Left lung (tissue), 10 donors: ENCODE results near the gene GRK6. TPM values are rescaled to one million over a fixed set of nuclear protein-coding genes. Genes with fewer than 3 reads are reported as not detected.

Source experiments
- ATAC-seq: fragments of 200-7000 bp; cut with Tn5 transposase; one replicate; pipeline ENCODE4 v1.9.1; 2020; ENCODE audit warnings: moderate library complexity
- DNase-seq, 4 donors: peaks; one replicate each; pipeline ENCODE4 v3.0.0-alpha.2; 2013 to 2020
- H3K27ac ChIP-seq, 2 donors: fragments of 200-600 bp; sonication (generic) in 1 of 2; one replicate each; pipeline versions ENCODE4 v1.5.0 to v1.8.0; 2020 to 2021
- H3K27me3 ChIP-seq, 2 donors: fragments of 200-600 bp; sonication (generic) in 1 of 2; one replicate each; pipeline versions ENCODE4 v1.5.0 to v1.8.0; 2020 to 2021
- H3K36me3 ChIP-seq, 2 donors: fragments of 200-600 bp; sonication (generic) in 1 of 2; one replicate each; pipeline versions ENCODE4 v1.5.0 to v1.8.0; 2020 to 2021
- H3K4me1 ChIP-seq, 2 donors: fragments of 200-600 bp; one replicate each; pipeline ENCODE4 v1.8.0; 2021
- H3K4me3 ChIP-seq, 2 donors: fragments of 200-600 bp; sonication (generic) in 1 of 2; one replicate each; pipeline versions ENCODE4 v1.5.0 to v1.8.0; 2020 to 2021; ENCODE audit warnings: mild to moderate bottlenecking in 1 of 2
- H3K9me3 ChIP-seq, 2 donors: fragments of 200-600 bp; sonication (generic) in 1 of 2; one replicate each; pipeline versions ENCODE4 v1.5.0 to v1.8.0; 2020 to 2021
- CTCF ChIP-seq, 2 donors: fragments of 200-600 bp; sonication (generic) in 1 of 2; IDR thresholded peaks; one replicate each; pipeline versions ENCODE4 v1.5.0 to v1.8.0; 2021; ENCODE audit warnings: antibody characterized with exemption in 2 of 2
- intact Hi-C, 2 donors: fragments of 100-400 bp; cut with DNase I; formaldehyde crosslinking; loops; one replicate each; pipeline versions ENCODE4 v1.11.2 to v1.14.2; 2022
- polyA plus RNA-seq, 6 donors: library from polyadenylated mRNA; unstranded; fragments of 120-200 nt; gene quantifications; one replicate each; pipeline ENCODE4 v1.2.1, GENCODE V29; 2013; ENCODE audit not compliant: insufficient read length in 6 of 6
- total RNA-seq, 2 donors: library from RNA; stranded (reverse); fragmentation: NEBNext Ultra II Directional; extraction: Animal tissue kit (Norgen Biotek cat#: 25700); gene quantifications; one replicate each; pipeline ENCODE4 v1.2.1, GENCODE V29; 2021
- donor health status: DM: no; HTN: yes; CAD: no.
- donor health status: DM: no; HTN: no; CAD: no.

Gene GRK6
- total and polyA plus RNA-seq, 8 donors, result 15.7 to 57.1 (median 25.4) TPM

DNA sequence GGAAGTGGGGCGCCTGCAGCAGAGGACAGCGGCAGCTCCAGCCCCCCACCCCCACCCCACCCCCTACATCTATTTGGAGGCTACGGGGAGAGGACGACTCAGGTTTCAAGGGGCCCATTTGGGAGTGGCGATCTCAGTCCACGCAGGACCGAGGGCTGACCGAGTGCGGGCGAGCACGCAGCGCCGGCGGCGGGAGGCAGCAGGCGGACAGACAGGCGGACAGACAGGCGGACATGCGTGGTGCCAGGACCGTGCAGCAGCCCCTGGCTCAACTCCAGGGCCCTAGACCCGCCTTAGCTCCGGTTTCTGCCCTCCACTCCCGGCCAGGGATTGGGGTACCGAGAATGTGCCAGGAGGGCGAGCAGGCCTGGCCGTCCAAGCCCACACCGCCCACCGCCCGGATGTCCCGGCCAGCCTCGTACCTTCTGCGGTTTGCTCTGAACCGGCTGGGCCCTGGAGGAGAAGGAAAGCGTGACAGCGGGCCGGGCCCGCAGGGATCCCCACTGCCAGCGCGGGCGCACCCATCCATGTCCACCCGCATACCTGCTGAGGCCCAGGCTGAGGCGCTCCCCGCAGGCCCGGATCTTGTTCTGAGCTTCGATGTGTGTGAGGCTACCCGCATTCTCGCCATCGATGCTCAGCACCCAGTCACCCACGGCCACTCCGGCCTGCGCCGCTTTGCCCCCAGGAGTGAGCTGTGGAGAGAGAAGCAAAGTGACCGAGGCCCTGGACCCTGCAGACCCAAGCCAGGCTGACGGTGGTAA is 65.7 kb downstream of the GRK6 start:
- DNase-seq (peak in 1 of 4 donors; percentile 76), ATAC-seq (no peak)

More for the DNA sequence above, 65.7 kb downstream of the GRK6 start:
- no peak for TF ChIP-seq CTCF (IDR thresholded peaks at IDR 0.05)
- Histone ChIP-seq H3K36me3 (peaks cover 0 to 61% of the 10 kb centered on the region in 2 donors), H3K4me3 (no peak overlapping the region), H3K4me1 (peaks cover 32 to 62% of the 10 kb centered on the region in 2 donors), H3K27me3 (no peaks in the 10 kb centered on the region), H3K9me3 (no peaks in the 10 kb centered on the region), H3K27ac (no peak overlapping the region)
- intact Hi-C loops, result no loop called here

Other genes with a start within 250 kb of the GRK6 start
- 10 to 100 TPM; 30.3 to 36.2 TPM for gene RAB24, start 123.0 kb upstream of the GRK6 start, total RNA-seq
- 10 to 100 TPM; 24.2 to 39.7 (median 28.4) TPM for gene RAB24, start 123.0 kb upstream of the GRK6 start, polyA plus RNA-seq
- 100 to 1,000 TPM in 1 of 2 donors, 10 to 100 TPM in 1; 87.8 to 154 TPM for gene PRELID1, start 122.9 kb upstream of the GRK6 start, total RNA-seq
- 100 to 1,000 TPM in 1 of 6 donors, 10 to 100 TPM in 5; 72.3 to 103 (median 84.8) TPM for gene PRELID1, start 122.9 kb upstream of the GRK6 start, polyA plus RNA-seq
- 10 to 100 TPM; 10.8 to 12.4 TPM for gene MXD3, start 114.8 kb upstream of the GRK6 start, total RNA-seq
- gene MXD3, start 114.8 kb upstream of the GRK6 start, polyA plus RNA-seq, result 10 to 100 TPM; 17.0 to 36.5 (median 24.4) TPM
- 100 to 1,000 TPM; 133 to 155 TPM for gene LMAN2, start 75.0 kb upstream of the GRK6 start, total RNA-seq
- gene LMAN2, start 75.0 kb upstream of the GRK6 start, polyA plus RNA-seq, result 100 to 1,000 TPM; 101 to 118 (median 106) TPM
- 10 to 100 TPM; 14.2 to 28.2 TPM for gene RGS14, start 68.8 kb upstream of the GRK6 start, total RNA-seq
- gene RGS14, start 68.8 kb upstream of the GRK6 start, polyA plus RNA-seq, result 1 to 10 TPM; 4.0 to 8.5 (median 6.4) TPM
- not detected for gene SLC34A1, start 42.2 kb upstream of the GRK6 start, total RNA-seq
- 1 to 10 TPM in 1 of 6 donors, under 1 TPM in 4, not detected in 1; 0.18 to 1.7 (median 0.36) TPM for gene SLC34A1, start 42.2 kb upstream of the GRK6 start, polyA plus RNA-seq
- not detected for gene PFN3, start 26.0 kb upstream of the GRK6 start, total RNA-seq
- not detected for gene PFN3, start 26.0 kb upstream of the GRK6 start, polyA plus RNA-seq
- gene F12, start 17.1 kb upstream of the GRK6 start, total RNA-seq, result 1 to 10 TPM in 1 of 2 donors, under 1 TPM in 1; 0.63 to 1.1 TPM
- gene F12, start 17.1 kb upstream of the GRK6 start, polyA plus RNA-seq, result under 1 TPM in 5 of 6 donors, not detected in 1; 0.20 to 0.37 (median 0.31) TPM
- gene PRR7, start 20.1 kb downstream of the GRK6 start, total RNA-seq, result 1 to 10 TPM; 2.7 to 4.1 TPM
- 1 to 10 TPM in 2 of 6 donors, under 1 TPM in 4; 0.30 to 1.5 (median 0.76) TPM for gene PRR7, start 20.1 kb downstream of the GRK6 start, polyA plus RNA-seq
- gene DBN1, start 47.0 kb downstream of the GRK6 start, total RNA-seq, result 10 to 100 TPM; 43.2 to 83.1 TPM
- gene DBN1, start 47.0 kb downstream of the GRK6 start, polyA plus RNA-seq, result 100 to 1,000 TPM; 134 to 207 (median 165) TPM
- 100 to 1,000 TPM; 107 to 141 TPM for gene PDLIM7, start 70.9 kb downstream of the GRK6 start, total RNA-seq
- gene PDLIM7, start 70.9 kb downstream of the GRK6 start, polyA plus RNA-seq, result 100 to 1,000 TPM in 1 of 6 donors, 10 to 100 TPM in 5; 60.9 to 115 (median 82.3) TPM
- gene DOK3, start 83.2 kb downstream of the GRK6 start, total RNA-seq, result 10 to 100 TPM; 18.2 to 90.5 TPM
- gene DOK3, start 83.2 kb downstream of the GRK6 start, polyA plus RNA-seq, result 1 to 10 TPM; 5.8 to 7.4 (median 6.7) TPM
- 10 to 100 TPM; 65.9 to 86.7 TPM for gene DDX41, start 90.3 kb downstream of the GRK6 start, total RNA-seq
- 10 to 100 TPM; 77.1 to 90.2 (median 81.9) TPM for gene DDX41, start 90.3 kb downstream of the GRK6 start, polyA plus RNA-seq
- 10 to 100 TPM; 64.3 to 73.9 TPM for gene FAM193B, start 127.9 kb downstream of the GRK6 start, total RNA-seq
- gene FAM193B, start 127.9 kb downstream of the GRK6 start, polyA plus RNA-seq, result 100 to 1,000 TPM in 3 of 6 donors, 10 to 100 TPM in 3; 82.5 to 112 (median 101) TPM
- gene TMED9, start 165.5 kb downstream of the GRK6 start, total RNA-seq, result 100 to 1,000 TPM; 200 to 221 TPM
- 100 to 1,000 TPM; 120 to 149 (median 134) TPM for gene TMED9, start 165.5 kb downstream of the GRK6 start, polyA plus RNA-seq
- 10 to 100 TPM; 23.8 to 26.6 TPM for gene B4GALT7, start 173.5 kb downstream of the GRK6 start, total RNA-seq
- gene B4GALT7, start 173.5 kb downstream of the GRK6 start, polyA plus RNA-seq, result 10 to 100 TPM; 19.8 to 27.4 (median 22.0) TPM